Lung (tissue), 12 donors: ENCODE measurements around the gene ANAPC13. TPM values are rescaled to one million over a fixed set of nuclear protein-coding genes. Genes with fewer than 3 reads are reported as not detected.

Source experiments
- ATAC-seq: fragments of 200-7000 bp; cut with Tn5 transposase; one replicate; pipeline ENCODE4 v1.9.1; 2020; ENCODE audit warnings: moderate number of reproducible peaks; ENCODE audit not compliant: insufficient read depth, low FRiP score
- DNase-seq, 3 donors: peaks; one replicate each; pipeline ENCODE4 v3.0.0-alpha.2; 2013 to 2017
- H3K27ac ChIP-seq, 2 donors: one replicate each; pipeline ENCODE4 v1.5.1; 2013; ENCODE audit warnings: mild to moderate bottlenecking in 2 of 2, moderate library complexity in 2 of 2, control low read depth in 1 of 2, inconsistent platforms in 1 of 2, low read depth in 1 of 2, low read length in 1 of 2
- H3K27me3 ChIP-seq, 3 donors: one replicate each; pipeline ENCODE4 v1.5.1; 2013; ENCODE audit warnings: low read length in 2 of 3; ENCODE audit not compliant: control insufficient read depth in 3 of 3, insufficient read depth in 3 of 3
- H3K36me3 ChIP-seq, 4 donors: one replicate each; pipeline ENCODE4 v1.5.1; 2013; ENCODE audit warnings: low read length in 4 of 4, mild to moderate bottlenecking in 1 of 4, moderate library complexity in 1 of 4; ENCODE audit not compliant: control insufficient read depth in 4 of 4, insufficient read depth in 4 of 4
- H3K4me1 ChIP-seq, 5 donors: one replicate each; pipeline ENCODE4 v1.5.1; 2013; ENCODE audit warnings: low read length in 5 of 5, mild to moderate bottlenecking in 2 of 5, moderate library complexity in 1 of 5; ENCODE audit not compliant: control insufficient read depth in 5 of 5, insufficient read depth in 5 of 5
- H3K4me3 ChIP-seq: one replicate; pipeline ENCODE4 v1.5.1; 2013; ENCODE audit warnings: mild to moderate bottlenecking, control low read depth, moderate library complexity
- H3K9ac ChIP-seq, 2 donors: one replicate each; pipeline ENCODE4 v1.5.1; 2013; ENCODE audit warnings: low read length in 2 of 2, control low read depth in 1 of 2; ENCODE audit not compliant: insufficient read depth in 1 of 2
- H3K9me3 ChIP-seq, 4 donors: one replicate each; pipeline ENCODE4 v1.5.1; 2013; ENCODE audit warnings: low read length in 3 of 4, mild to moderate bottlenecking in 1 of 4, moderate library complexity in 1 of 4; ENCODE audit not compliant: control insufficient read depth in 4 of 4, insufficient read depth in 3 of 4
- WGBS, 2 donors: extraction: QIAGEN DNeasy Blood & Tissue Kit; methylation state at CpG; one replicate each; pipeline ENCODE4 v1.1.7; 2013; 5-methylcytosine and 5-hydroxymethylcytosine counted together
- polyA plus RNA-seq, 2 donors: library from polyadenylated mRNA; stranded (reverse); fragments of 200-250 nt; gene quantifications; one replicate each; pipeline ENCODE4 v1.2.1, GENCODE V29; 2013
- total RNA-seq, 2 donors: library from RNA; depleted of rRNA in 1 of 2; stranded (reverse); fragments of >200 nt in 1 of 2; gene quantifications; one replicate each; pipeline ENCODE4 v1.2.1, GENCODE V29; 2014 to 2021
- TF ChIP-seq, protein P1 (sequence below): IDR thresholded peaks from 2 replicates; pipeline ENCODE4 v1.5.1; 2012; ENCODE audit warnings: mild to moderate bottlenecking; ENCODE audit errors: control extremely low read depth, extremely low read depth
- donor health status: control.
- donor health status: control.
- donor health status: Bipolar disorder and iron deficiency.
- donor health status: healthy.
- donor health status: DM: yes; HTN: yes; CAD: no.

The ANAPC13 gene
- total and polyA plus RNA-seq, 4 donors: 36.9 to 85.2 (median 63.1) TPM

DNA sequence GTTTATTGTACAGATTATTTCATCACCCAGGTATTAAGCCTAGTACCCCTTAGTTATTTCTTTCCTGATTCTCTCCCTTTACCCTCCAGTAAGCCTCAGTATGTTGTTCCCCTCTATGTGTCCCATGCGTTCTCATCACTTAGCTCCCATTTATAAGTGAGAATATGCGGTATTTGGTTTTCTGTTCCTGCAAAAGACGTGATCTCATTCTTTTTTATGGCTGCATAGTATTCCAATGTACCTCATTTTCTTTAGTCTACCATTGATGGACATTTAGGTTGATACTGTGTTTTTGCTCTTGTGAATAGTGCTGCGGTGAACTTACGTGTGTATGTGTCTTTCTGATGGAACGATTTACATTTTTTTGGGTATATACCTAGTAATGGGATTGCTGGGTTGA is 36.8 kb upstream of the ANAPC13 start:
- Histone ChIP-seq H3K9me3 (peaks cover 0 to 10% (median 7%) of the 10 kb centered on the region in 4 donors), H3K9ac (no peak overlapping the region), H3K27me3 (no peaks in the 10 kb centered on the region), H3K4me1 (peaks cover 0 to 2% (median 0%) of the 10 kb centered on the region in 5 donors), H3K36me3 (peaks cover 0 to 8% (median 2%) of the 10 kb centered on the region in 4 donors), H3K4me3 (no peak overlapping the region), H3K27ac (no peak overlapping the region)
- ATAC-seq (no peak), DNase-seq (no peak)
- TF ChIP-seq, protein P1, sequence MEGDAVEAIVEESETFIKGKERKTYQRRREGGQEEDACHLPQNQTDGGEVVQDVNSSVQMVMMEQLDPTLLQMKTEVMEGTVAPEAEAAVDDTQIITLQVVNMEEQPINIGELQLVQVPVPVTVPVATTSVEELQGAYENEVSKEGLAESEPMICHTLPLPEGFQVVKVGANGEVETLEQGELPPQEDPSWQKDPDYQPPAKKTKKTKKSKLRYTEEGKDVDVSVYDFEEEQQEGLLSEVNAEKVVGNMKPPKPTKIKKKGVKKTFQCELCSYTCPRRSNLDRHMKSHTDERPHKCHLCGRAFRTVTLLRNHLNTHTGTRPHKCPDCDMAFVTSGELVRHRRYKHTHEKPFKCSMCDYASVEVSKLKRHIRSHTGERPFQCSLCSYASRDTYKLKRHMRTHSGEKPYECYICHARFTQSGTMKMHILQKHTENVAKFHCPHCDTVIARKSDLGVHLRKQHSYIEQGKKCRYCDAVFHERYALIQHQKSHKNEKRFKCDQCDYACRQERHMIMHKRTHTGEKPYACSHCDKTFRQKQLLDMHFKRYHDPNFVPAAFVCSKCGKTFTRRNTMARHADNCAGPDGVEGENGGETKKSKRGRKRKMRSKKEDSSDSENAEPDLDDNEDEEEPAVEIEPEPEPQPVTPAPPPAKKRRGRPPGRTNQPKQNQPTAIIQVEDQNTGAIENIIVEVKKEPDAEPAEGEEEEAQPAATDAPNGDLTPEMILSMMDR: no peak
- WGBS, 2 donors: 99% methylated on average over 6 of the region's 6 CpGs

DNA sequence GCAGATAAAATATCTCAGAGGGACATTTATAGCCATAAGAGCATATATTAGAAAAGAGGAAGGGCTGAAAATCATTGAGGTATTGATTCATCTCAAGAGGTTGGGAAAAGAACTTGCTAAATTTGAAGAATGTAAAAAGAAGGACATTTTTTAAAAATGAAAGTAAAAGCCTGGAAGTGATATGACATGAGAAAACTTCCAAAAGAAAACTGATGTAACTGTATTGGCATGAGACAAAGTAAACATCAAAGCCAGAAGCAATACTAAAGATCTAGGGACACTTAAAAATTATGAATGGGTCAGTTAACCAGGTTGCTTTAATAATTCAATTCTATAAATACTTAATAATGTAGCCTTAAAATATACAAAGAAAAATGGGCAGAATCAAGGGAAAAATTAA is 32.0 kb upstream of the ANAPC13 start:
- no peak for DNase-seq
- Histone ChIP-seq H3K9me3 (peaks cover 0 to 4% (median 2%) of the 10 kb centered on the region in 4 donors), H3K4me1 (no peaks in the 10 kb centered on the region), H3K27ac (no peak overlapping the region), H3K27me3 (no peaks in the 10 kb centered on the region), H3K36me3 (peaks cover 0 to 4% (median 3%) of the 10 kb centered on the region in 4 donors), H3K4me3 (no peak overlapping the region), H3K9ac (no peak overlapping the region)
- no peak for ATAC-seq
- TF ChIP-seq, protein P1: no peak

DNA sequence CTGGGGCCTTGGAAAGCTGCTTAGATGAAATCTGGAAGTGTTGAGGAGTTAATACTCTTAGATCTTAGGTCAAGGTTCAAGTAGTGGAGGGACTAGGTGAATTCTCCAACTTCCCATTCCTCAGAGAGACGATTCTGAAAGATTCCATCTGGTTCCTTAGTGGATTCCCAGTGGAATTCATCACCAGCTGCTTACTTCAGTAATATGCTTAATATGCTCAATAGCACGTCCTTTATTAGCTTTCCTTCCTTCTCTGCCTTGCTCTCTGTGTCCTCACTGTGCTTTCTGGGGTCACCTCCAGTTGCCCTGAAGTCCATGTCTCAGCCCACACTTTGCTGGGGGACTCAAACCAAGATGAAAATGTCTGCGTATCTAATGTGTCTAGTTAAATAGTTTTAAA is 31.1 kb upstream of the ANAPC13 start:
- Histone ChIP-seq H3K4me1 (no peaks in the 10 kb centered on the region), H3K4me3 (no peak overlapping the region), H3K9me3 (no peaks in the 10 kb centered on the region), H3K9ac (no peak overlapping the region), H3K27ac (peak overlapping the region in 1 of 2 donors; percentile 53), H3K36me3 (peaks cover 0 to 5% (median 2%) of the 10 kb centered on the region in 4 donors), H3K27me3 (no peaks in the 10 kb centered on the region)
- peak in 2 of 3 donors; percentile 14 to 22 for DNase-seq
- no peak for ATAC-seq
- WGBS, 2 donors: 65 to 71% methylated on average over 3 of the region's 3 CpGs
- TF ChIP-seq, protein P1: no peak

DNA sequence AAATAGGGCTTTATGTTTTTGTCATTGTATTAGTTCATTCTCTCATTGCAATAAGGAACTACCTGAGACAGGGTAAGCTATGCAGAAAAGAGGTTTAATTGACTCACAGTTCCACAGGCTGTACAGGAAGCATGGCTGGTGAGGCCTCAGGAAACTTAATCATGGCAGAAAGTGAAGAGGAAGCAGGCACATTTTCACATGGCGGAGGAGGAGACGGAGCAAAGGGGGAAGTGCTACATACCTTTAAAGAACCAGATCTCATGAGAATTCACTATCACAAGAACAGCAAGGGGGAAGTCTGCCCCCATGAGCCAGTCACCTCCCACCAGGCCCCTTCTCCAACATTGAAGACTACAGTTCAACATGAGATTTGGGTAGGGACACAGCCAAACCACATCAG is 25.7 kb upstream of the ANAPC13 start:
- Histone ChIP-seq H3K36me3 (peaks cover 7 to 15% (median 10%) of the 10 kb centered on the region in 4 donors), H3K4me3 (no peak overlapping the region), H3K4me1 (no peaks in the 10 kb centered on the region), H3K27me3 (no peaks in the 10 kb centered on the region), H3K9me3 (no peaks in the 10 kb centered on the region), H3K9ac (no peak overlapping the region), H3K27ac (no peak overlapping the region)
- DNase-seq (no peak), ATAC-seq (no peak)
- 25 to 78% methylated on average over 2 of the region's 2 CpGs for WGBS, 2 donors
- TF ChIP-seq, protein P1: no peak
